Measurements from ENCODE around the gene FAM3D. TPM values are rescaled to one million over a fixed set of nuclear protein-coding genes. Genes with fewer than 3 reads are reported as not detected.

The FAM3D gene
- total RNA-seq, 2 donors from 2014 or later: not detected

- no peak overlapping the region for H3K4me3 ChIP-seq
- H3K27ac ChIP-seq: no peak overlapping the region
- no peaks in the 10 kb centered on the region for H3K9me3 ChIP-seq
- DNase-seq (ENCODE audit: low spot score): no peak
- peaks cover 0 to 39% of the 10 kb centered on the region in 2 donors for H3K4me1 ChIP-seq
- TF ChIP-seq CTCF (IDR thresholded peaks at IDR 0.05): no peak
- H3K27me3 ChIP-seq: no peaks in the 10 kb centered on the region
- H3K36me3 ChIP-seq: no peaks in the 10 kb centered on the region
These were observed 43.7 kb downstream of the FAM3D start for GRCh38 chr3:58622892-58623291.

- DNase-seq (ENCODE audit: low spot score): no peak
- Histone ChIP-seq H3K4me1 (peaks cover 0 to 39% of the 10 kb centered on the region in 2 donors), H3K4me3 (no peak overlapping the region), H3K36me3 (no peaks in the 10 kb centered on the region), H3K9me3 (no peaks in the 10 kb centered on the region), H3K27me3 (no peaks in the 10 kb centered on the region), H3K27ac (no peak overlapping the region)
- no peak for TF ChIP-seq CTCF (IDR thresholded peaks at IDR 0.05)
These were observed 44.1 kb downstream of the FAM3D start for GRCh38 chr3:58622436-58622835.

GRCh38 chr3:58621086-58621830, 45.3 kb downstream of the FAM3D start:
- no peaks in the 10 kb centered on the region for H3K9me3 ChIP-seq
- H3K4me1 ChIP-seq: peaks cover 0 to 33% of the 10 kb centered on the region in 2 donors
- no peak overlapping the region for H3K27ac ChIP-seq
- no peak overlapping the region for H3K4me3 ChIP-seq
- DNase-seq (ENCODE audit: low spot score): no peak
- H3K27me3 ChIP-seq: no peaks in the 10 kb centered on the region
- no peaks in the 10 kb centered on the region for H3K36me3 ChIP-seq
- TF ChIP-seq CTCF (IDR thresholded peaks at IDR 0.05): no peak

- Histone ChIP-seq H3K4me3 (no peak overlapping the region), H3K27ac (no peak overlapping the region), H3K36me3 (no peaks in the 10 kb centered on the region), H3K27me3 (no peaks in the 10 kb centered on the region), H3K4me1 (peaks cover 0 to 33% of the 10 kb centered on the region in 2 donors), H3K9me3 (no peaks in the 10 kb centered on the region)
- no peak for TF ChIP-seq CTCF (IDR thresholded peaks at IDR 0.05)
- no peak for DNase-seq (ENCODE audit: low spot score)
These were observed 46.2 kb downstream of the FAM3D start for GRCh38 chr3:58620421-58620820.

GRCh38 chr3:58617338-58617761, 49.2 kb downstream of the FAM3D start:
- Histone ChIP-seq H3K27ac (peak overlapping the region in 1 of 2 donors; percentile 32), H3K4me3 (no peak overlapping the region), H3K36me3 (no peaks in the 10 kb centered on the region), H3K27me3 (no peaks in the 10 kb centered on the region), H3K9me3 (no peaks in the 10 kb centered on the region), H3K4me1 (peaks cover 0 to 37% of the 10 kb centered on the region in 2 donors)
- no peak for TF ChIP-seq CTCF (IDR thresholded peaks at IDR 0.05)
- peak; percentile 70 for DNase-seq (ENCODE audit: low spot score)
